ENCODE measurements around the gene PHF2.

The PHF2 gene

GRCh38 chr9:93573516-93573828 lies 2.9 kb upstream of the PHF2 start:
- no peaks in the 10 kb centered on the region for H3K36me3 ChIP-seq

GRCh38 chr9:93574091-93574899 lies 2.1 kb upstream of the PHF2 start:
- no peak for TF ChIP-seq CTCF (IDR thresholded peaks at IDR 0.05)
- Histone ChIP-seq H3K36me3 (no peaks in the 10 kb centered on the region), H3K4me3 (ENCODE audit: low read depth in 1 of 2, low read length in 1 of 2) (no peak overlapping the region), H3K4me1 (ENCODE audit: control insufficient read depth in 1 of 2, insufficient read depth in 1 of 2, low read depth in 1 of 2, low read length in 1 of 2) (peaks cover 35 to 36% of the 10 kb centered on the region in 2 experiments), H3K9me3 (no peaks in the 10 kb centered on the region), H3K27ac (peak overlapping the region; percentile 53), H3K27me3 (no peaks in the 10 kb centered on the region)

More at GRCh38 chr9:93573516-93573828, 2.9 kb upstream of the PHF2 start:
- Histone ChIP-seq H3K9me3 (no peaks in the 10 kb centered on the region), H3K4me3 (ENCODE audit: low read depth in 1 of 2, low read length in 1 of 2) (no peak overlapping the region), H3K4me1 (ENCODE audit: control insufficient read depth in 1 of 2, insufficient read depth in 1 of 2, low read depth in 1 of 2, low read length in 1 of 2) (peaks cover 35 to 44% of the 10 kb centered on the region in 2 experiments), H3K27me3 (no peaks in the 10 kb centered on the region), H3K27ac (peak overlapping the region; percentile 36)
- no peak for TF ChIP-seq CTCF (IDR thresholded peaks at IDR 0.05)

GRCh38 chr9:93574900-93575795 lies 1.2 kb upstream of the PHF2 start:
- Histone ChIP-seq H3K9me3 (no peaks in the 10 kb centered on the region), H3K4me3 (ENCODE audit: low read depth in 1 of 2, low read length in 1 of 2) (peak overlapping the region; percentile 82 to 89), H3K27me3 (no peaks in the 10 kb centered on the region), H3K4me1 (ENCODE audit: control insufficient read depth in 1 of 2, insufficient read depth in 1 of 2, low read depth in 1 of 2, low read length in 1 of 2) (peaks cover 26 to 28% of the 10 kb centered on the region in 2 experiments), H3K36me3 (no peaks in the 10 kb centered on the region), H3K27ac (peak overlapping the region; percentile 91)
- TF ChIP-seq CTCF (IDR thresholded peaks at IDR 0.05) = no peak

GRCh38 chr9:93575796-93576257 lies 557 bp upstream of the PHF2 start:
- no peaks in the 10 kb centered on the region for H3K9me3 ChIP-seq
- no peaks in the 10 kb centered on the region for H3K27me3 ChIP-seq
- H3K4me3 ChIP-seq (ENCODE audit: low read depth in 1 of 2, low read length in 1 of 2) = peak overlapping the region; percentile 82 to 89
- H3K27ac ChIP-seq = peak overlapping the region; percentile 91
- peaks cover 26 to 27% of the 10 kb centered on the region in 2 experiments for H3K4me1 ChIP-seq (ENCODE audit: control insufficient read depth in 1 of 2, insufficient read depth in 1 of 2, low read depth in 1 of 2, low read length in 1 of 2)
- TF ChIP-seq CTCF (IDR thresholded peaks at IDR 0.05) = no peak
- H3K36me3 ChIP-seq = no peaks in the 10 kb centered on the region

GRCh38 chr9:93577078-93577974 lies 942 bp downstream of the PHF2 start:
- H3K4me1 ChIP-seq (ENCODE audit: control insufficient read depth in 1 of 2, insufficient read depth in 1 of 2, low read depth in 1 of 2, low read length in 1 of 2) = peaks cover 26 to 36% of the 10 kb centered on the region in 2 experiments
- no peaks in the 10 kb centered on the region for H3K36me3 ChIP-seq
- peak overlapping the region; percentile 91 for H3K27ac ChIP-seq
- no peaks in the 10 kb centered on the region for H3K9me3 ChIP-seq
- TF ChIP-seq CTCF (IDR thresholded peaks at IDR 0.05) = no peak
- H3K27me3 ChIP-seq = no peaks in the 10 kb centered on the region
- peak overlapping the region; percentile 73 to 82 for H3K4me3 ChIP-seq (ENCODE audit: low read depth in 1 of 2, low read length in 1 of 2)
